ENCODE data around the gene KRT6B.
"Not testable (repeated sequence)": the region's sequence is repeated elsewhere in the genome, so short reads cannot be mapped to it uniquely, and the experiment has no call there.

The KRT6B gene

DNA sequence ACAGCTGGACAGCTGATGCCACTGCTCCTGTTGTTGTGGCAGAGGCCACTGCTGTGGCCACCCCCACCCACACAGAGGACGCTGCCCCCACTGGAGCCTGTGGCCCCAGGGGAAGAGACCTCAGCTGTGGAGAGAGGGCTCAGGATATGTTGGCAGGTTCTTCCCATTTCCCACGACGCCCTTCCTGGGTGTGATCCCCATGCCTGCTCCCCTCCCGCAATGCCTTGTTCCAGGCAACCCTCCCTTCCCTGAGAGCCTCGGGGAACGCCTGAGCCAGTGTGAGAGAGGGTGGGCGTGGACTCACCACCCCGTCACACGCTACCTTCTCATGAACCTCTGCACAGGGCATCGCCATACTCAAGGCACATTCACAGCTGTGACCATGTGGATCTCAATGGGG lies 40.1 kb downstream of the KRT6B start:
- Histone ChIP-seq H3K36me3 (no peaks in the 10 kb centered on the region), H3K4me3 (ENCODE audit: low read depth in 1 of 2, low read length in 1 of 2) (no peak overlapping the region), H3K9me3 (no peaks in the 10 kb centered on the region), H3K4me1 (ENCODE audit: control insufficient read depth in 1 of 2, insufficient read depth in 1 of 2, low read depth in 1 of 2, low read length in 1 of 2) (no peaks in the 10 kb centered on the region), H3K27me3 (peaks cover 7% of the 10 kb centered on the region), H3K27ac (no peak overlapping the region)
- TF ChIP-seq, protein P1, sequence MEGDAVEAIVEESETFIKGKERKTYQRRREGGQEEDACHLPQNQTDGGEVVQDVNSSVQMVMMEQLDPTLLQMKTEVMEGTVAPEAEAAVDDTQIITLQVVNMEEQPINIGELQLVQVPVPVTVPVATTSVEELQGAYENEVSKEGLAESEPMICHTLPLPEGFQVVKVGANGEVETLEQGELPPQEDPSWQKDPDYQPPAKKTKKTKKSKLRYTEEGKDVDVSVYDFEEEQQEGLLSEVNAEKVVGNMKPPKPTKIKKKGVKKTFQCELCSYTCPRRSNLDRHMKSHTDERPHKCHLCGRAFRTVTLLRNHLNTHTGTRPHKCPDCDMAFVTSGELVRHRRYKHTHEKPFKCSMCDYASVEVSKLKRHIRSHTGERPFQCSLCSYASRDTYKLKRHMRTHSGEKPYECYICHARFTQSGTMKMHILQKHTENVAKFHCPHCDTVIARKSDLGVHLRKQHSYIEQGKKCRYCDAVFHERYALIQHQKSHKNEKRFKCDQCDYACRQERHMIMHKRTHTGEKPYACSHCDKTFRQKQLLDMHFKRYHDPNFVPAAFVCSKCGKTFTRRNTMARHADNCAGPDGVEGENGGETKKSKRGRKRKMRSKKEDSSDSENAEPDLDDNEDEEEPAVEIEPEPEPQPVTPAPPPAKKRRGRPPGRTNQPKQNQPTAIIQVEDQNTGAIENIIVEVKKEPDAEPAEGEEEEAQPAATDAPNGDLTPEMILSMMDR (IDR thresholded peaks at IDR 0.05) = no peak

DNA sequence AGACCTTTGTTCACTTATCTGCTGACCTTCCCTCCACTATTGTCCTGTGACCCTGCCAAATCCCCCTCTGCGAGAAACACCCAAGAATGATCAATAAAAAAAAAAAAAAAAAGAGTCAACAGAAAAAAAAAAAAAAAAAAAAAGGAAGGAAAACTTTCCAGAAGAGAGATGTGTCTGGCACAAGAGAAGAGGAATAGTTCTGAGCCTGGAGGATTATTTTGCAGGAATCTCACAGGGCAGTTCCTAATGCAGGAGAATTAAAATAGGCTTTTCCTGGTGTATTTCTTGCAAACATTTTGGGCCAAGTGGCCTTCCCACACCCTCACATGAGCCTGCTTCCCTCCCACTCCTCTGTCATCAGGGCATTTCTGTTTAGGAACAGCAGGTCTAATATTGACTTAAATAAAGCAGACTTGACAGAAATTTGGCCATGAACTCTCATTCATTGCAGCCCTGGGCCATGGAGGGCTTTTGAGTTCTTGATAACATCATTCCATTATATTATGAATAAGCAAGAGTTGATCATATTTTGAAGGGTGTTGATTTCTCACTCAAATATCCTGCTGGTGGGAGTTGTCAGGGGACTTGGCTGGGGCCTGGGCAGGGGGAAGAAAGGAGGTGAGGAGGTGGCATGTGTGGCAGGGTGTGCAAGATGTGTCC lies 41.2 kb downstream of the KRT6B start:
- H3K9me3 ChIP-seq; H3K36me3 ChIP-seq; H3K4me1 ChIP-seq (ENCODE audit: control insufficient read depth in 1 of 2, insufficient read depth in 1 of 2, low read depth in 1 of 2, low read length in 1 of 2); H3K4me3 ChIP-seq (ENCODE audit: low read depth in 1 of 2, low read length in 1 of 2); H3K27me3 ChIP-seq; H3K27ac ChIP-seq: not testable (repeated sequence)

DNA sequence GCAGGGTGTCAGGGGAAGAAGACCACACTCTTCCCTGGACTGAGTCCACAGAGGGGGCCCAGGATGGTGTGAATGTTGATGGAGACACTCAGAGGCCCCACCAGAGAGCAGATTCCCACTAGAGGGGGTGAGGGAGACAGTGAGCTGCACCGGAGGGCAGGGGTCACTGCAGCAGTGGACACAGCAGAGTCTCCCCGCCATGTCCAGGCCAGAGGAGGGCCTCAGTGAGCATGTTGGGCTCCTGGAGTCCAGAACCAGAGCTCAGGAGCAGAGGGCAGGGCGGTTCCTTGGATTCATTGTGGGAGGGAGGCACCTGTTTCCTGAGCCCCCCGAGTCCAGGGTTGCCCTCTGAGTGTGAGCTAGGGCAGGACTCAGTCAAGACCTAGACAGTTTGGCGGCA lies 44.0 kb downstream of the KRT6B start:
- no peaks in the 10 kb centered on the region for H3K9me3 ChIP-seq
- TF ChIP-seq, protein P1 (IDR thresholded peaks at IDR 0.05) = no peak

DNA sequence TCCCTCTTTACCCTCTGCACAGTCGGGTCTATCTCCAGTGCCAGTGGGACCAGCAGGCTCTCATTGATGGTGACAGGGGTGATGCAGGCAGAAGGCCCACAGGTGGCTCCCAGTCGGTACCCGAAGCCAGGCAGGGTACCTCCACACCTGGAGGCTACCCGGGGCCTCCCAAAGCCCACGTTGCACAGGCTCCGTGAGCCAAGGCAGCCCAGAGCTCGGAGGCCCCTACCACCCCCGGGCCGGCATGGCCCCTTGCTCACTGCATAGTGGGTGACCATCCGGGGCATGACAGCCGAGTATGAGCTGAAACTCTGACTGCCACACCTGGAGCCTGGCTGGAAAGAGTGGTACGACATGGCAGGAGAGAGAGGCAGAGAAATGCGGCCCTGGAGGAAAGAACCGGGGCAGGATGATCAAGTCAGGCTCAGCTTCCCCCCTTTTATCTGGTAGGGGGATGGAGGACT lies 46.0 kb downstream of the KRT6B start, which contains the start of gene KRT82:
Gene KRT82 (minus strand): TSS at position 414 of the 464 bp plus-strand sequence. CDS start 58 bp downstream, at position 356.
- TF ChIP-seq, protein P1 (IDR thresholded peaks at IDR 0.05) = no peak
- H3K27me3 ChIP-seq = no peaks in the 10 kb centered on the region
- H3K36me3 ChIP-seq = no peaks in the 10 kb centered on the region
- no peaks in the 10 kb centered on the region for H3K9me3 ChIP-seq
- no peak within 1 kb of the TSS for H3K27ac ChIP-seq
- H3K4me1 ChIP-seq (ENCODE audit: control insufficient read depth in 1 of 2, insufficient read depth in 1 of 2, low read depth in 1 of 2, low read length in 1 of 2) = no peaks in the 10 kb centered on the region
- no peak within 1 kb of the TSS for H3K4me3 ChIP-seq (ENCODE audit: low read depth in 1 of 2, low read length in 1 of 2)

More for the DNA sequence above, 44.0 kb downstream of the KRT6B start:
- Histone ChIP-seq H3K4me1 (ENCODE audit: control insufficient read depth in 1 of 2, insufficient read depth in 1 of 2, low read depth in 1 of 2, low read length in 1 of 2) (no peaks in the 10 kb centered on the region), H3K27me3 (no peaks in the 10 kb centered on the region), H3K36me3 (no peaks in the 10 kb centered on the region), H3K27ac (no peak overlapping the region), H3K4me3 (ENCODE audit: low read depth in 1 of 2, low read length in 1 of 2) (no peak overlapping the region)

DNA sequence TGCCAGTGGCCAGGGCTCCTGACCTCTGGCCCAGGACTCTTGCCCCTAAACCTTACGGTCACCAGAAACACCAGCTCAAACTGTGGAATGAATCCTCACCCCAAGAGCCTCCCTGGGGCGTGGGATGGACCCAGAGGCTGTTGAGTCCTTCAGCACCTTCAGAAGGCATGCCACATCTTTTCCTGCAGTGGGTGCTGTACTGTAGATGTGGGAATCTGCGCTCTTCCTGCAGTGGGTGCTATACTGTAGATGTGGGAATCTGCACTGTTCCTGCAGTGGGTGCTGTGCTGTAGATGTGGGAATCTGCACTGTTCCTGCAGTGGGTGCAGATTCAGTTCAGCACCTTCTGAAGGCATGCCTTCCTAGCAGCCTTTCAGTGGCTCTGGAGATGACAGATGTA lies 47.0 kb downstream of the KRT6B start:
- no peak overlapping the region for H3K27ac ChIP-seq
- no peaks in the 10 kb centered on the region for H3K9me3 ChIP-seq
- H3K27me3 ChIP-seq = no peaks in the 10 kb centered on the region
- no peaks in the 10 kb centered on the region for H3K36me3 ChIP-seq
- H3K4me1 ChIP-seq (ENCODE audit: control insufficient read depth in 1 of 2, insufficient read depth in 1 of 2, low read depth in 1 of 2, low read length in 1 of 2) = no peaks in the 10 kb centered on the region
- no peak overlapping the region for H3K4me3 ChIP-seq (ENCODE audit: low read depth in 1 of 2, low read length in 1 of 2)
- TF ChIP-seq, protein P1 (IDR thresholded peaks at IDR 0.05) = no peak

DNA sequence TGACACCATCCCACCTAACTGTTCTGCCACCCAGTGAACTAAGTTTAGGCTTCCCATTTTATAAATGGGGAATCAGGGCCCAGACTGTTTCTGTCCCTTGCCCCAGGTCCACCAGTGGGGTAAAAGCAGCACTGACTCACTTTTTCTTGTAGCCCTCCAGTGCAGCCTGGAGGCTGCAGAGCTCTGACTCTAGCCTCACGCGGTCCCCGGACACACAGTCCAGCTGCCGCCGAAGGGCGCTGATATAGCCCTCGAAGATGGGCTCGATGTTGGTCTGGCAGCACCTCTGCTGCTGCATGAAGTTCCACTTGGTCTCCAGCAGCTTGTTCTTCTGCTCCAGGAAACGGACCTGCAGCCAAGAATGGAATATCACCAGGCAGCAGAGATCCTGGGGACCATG lies 48.4 kb downstream of the KRT6B start:
- Histone ChIP-seq H3K4me3 (ENCODE audit: low read depth in 1 of 2, low read length in 1 of 2) (no peak overlapping the region), H3K4me1 (ENCODE audit: control insufficient read depth in 1 of 2, insufficient read depth in 1 of 2, low read depth in 1 of 2, low read length in 1 of 2) (no peaks in the 10 kb centered on the region), H3K36me3 (no peaks in the 10 kb centered on the region), H3K9me3 (no peaks in the 10 kb centered on the region), H3K27ac (no peak overlapping the region), H3K27me3 (no peaks in the 10 kb centered on the region)
- TF ChIP-seq, protein P1 (IDR thresholded peaks at IDR 0.05) = no peak

All from neutrophil (primary cell).